Measurements from ENCODE around the gene NT5M.
"Not testable (repeated sequence)": the region's sequence is repeated elsewhere in the genome, so short reads cannot be mapped to it uniquely, and the experiment has no call there.

DNA sequence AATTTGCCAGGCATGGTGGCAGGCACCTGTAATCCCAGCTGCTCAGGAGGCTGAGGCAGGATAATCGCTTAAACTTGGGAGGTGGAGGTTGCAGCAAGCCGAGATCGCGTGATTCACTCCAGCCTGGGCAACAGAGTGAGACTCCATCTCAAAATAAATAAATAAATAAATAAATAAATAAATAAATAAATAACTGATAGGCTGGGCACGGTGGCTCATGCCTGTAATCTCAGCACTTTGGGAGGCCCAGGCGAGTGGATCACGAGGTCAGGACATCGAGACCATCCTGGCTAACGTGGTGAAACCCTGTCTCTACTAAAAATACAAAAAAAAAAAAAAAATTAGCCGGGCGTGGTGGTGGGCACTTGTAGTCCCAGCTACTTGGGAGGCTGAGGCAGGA is 47.5 kb upstream of the NT5M start:
- not testable (repeated sequence) for TF ChIP-seq POLR2AphosphoS5 (IDR thresholded peaks at IDR 0.05; ENCODE audit: borderline replicate concordance, low read depth, low read length); EZH2 (IDR thresholded peaks at IDR 0.05); FOXP2 (optimal IDR thresholded peaks at IDR 0.05; ENCODE audit: control extremely low read depth, extremely low read length, insufficient read depth)
